Neural crest cell (in vitro differentiated cells): ENCODE measurements around the gene MYH7. TPM values are rescaled to one million over a fixed set of nuclear protein-coding genes. Genes with fewer than 3 reads are reported as not detected.
"Not testable (repeated sequence)": the region's sequence is repeated elsewhere in the genome, so short reads cannot be mapped to it uniquely, and the experiment has no call there.

ENCODE experiments used
- DNase-seq: peaks from one replicate; pipeline ENCODE4 v3.0.0; 2021; ENCODE audit warnings: low read depth, mixed read lengths, low spot score
- H3K27ac Mint-ChIP-seq: one replicate; pipeline ENCODE4 v1.8.0; 2021; ENCODE audit warnings: mild to moderate bottlenecking, mixed read lengths; ENCODE audit not compliant: unreplicated experiment
- H3K27me3 Mint-ChIP-seq: 2 replicates; pipeline ENCODE4 v1.8.0; 2021; ENCODE audit warnings: low read depth, mild to moderate bottlenecking, mixed read lengths
- H3K36me3 Mint-ChIP-seq: 2 replicates; pipeline ENCODE4 v1.8.0; 2021; ENCODE audit warnings: low read depth, mild to moderate bottlenecking, mixed read lengths
- H3K4me1 Mint-ChIP-seq: 2 replicates; pipeline ENCODE4 v1.8.0; 2021; ENCODE audit warnings: mixed read lengths
- H3K4me3 Mint-ChIP-seq: one replicate; pipeline ENCODE4 v1.8.0; 2021; ENCODE audit warnings: mild to moderate bottlenecking, mixed read lengths
- H3K9me3 Mint-ChIP-seq: 2 replicates; pipeline ENCODE4 v1.8.0; 2021; ENCODE audit warnings: mixed read lengths
- total RNA-seq: library from RNA; stranded (reverse); gene quantifications from 2 replicates; pipeline ENCODE4 v1.2.1, GENCODE V29; 2021
- TF ChIP-seq, protein P1 (sequence below): fragments of 200-600 bp; sonication (generic); conservative IDR thresholded peaks from 2 replicates; pipeline ENCODE4 v1.5.0; 2021; ENCODE audit warnings: antibody characterized with exemption, mild to moderate bottlenecking

The MYH7 gene
- total RNA-seq, 1 donor from 2014 or later = 0.05 TPM

DNA sequence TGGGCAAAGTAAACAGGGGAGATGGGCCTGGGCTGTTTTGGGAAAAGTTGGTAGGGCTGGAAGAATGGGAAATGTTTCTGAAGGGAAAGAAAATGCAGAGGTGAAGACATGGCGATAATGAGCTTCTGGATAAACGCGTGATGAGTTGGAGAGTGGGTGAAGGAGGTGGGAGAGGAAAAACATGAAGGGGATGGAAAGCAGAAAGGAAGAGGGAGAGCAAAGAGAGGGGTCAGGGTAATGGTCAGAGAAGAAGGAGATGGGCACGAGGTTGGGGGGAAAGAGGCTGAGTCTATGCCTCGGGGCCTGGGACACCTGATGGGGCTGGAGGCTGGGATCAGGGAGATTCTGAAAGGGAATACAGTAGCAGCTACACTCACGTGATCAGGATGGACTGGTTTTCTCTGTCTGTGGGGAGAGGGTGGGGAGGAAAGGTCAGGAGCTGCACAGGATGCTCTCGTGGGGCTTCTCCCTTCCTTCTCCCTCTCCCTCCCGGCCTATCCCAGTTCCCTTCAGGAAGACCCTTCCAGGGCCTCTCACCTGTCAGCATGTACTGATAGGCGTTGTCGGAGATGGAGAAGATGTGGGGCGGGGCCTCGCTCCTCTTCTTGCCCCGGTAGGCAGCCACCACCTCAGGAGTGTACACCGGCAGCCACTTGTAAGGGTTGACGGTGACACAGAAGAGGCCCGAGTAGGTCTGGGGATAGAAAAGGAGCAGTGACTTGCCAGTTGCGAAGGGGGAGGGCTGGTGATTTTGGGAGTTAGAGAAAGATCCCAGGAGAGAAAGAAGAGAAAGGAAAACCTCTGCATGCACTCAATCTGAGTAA is 3.1 kb downstream of the MYH7 start:
- Mint-ChIP-seq H3K9me3 (no peaks in the 10 kb centered on the region), H3K27me3 (peaks cover 11% of the 10 kb centered on the region), H3K4me1 (peaks cover 28% of the 10 kb centered on the region), H3K27ac (peak overlapping the region; percentile 10), H3K36me3 (no peaks in the 10 kb centered on the region), H3K4me3 (no peak overlapping the region)
- TF ChIP-seq, protein P1, sequence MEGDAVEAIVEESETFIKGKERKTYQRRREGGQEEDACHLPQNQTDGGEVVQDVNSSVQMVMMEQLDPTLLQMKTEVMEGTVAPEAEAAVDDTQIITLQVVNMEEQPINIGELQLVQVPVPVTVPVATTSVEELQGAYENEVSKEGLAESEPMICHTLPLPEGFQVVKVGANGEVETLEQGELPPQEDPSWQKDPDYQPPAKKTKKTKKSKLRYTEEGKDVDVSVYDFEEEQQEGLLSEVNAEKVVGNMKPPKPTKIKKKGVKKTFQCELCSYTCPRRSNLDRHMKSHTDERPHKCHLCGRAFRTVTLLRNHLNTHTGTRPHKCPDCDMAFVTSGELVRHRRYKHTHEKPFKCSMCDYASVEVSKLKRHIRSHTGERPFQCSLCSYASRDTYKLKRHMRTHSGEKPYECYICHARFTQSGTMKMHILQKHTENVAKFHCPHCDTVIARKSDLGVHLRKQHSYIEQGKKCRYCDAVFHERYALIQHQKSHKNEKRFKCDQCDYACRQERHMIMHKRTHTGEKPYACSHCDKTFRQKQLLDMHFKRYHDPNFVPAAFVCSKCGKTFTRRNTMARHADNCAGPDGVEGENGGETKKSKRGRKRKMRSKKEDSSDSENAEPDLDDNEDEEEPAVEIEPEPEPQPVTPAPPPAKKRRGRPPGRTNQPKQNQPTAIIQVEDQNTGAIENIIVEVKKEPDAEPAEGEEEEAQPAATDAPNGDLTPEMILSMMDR = no peak
- DNase-seq = no peak

DNA sequence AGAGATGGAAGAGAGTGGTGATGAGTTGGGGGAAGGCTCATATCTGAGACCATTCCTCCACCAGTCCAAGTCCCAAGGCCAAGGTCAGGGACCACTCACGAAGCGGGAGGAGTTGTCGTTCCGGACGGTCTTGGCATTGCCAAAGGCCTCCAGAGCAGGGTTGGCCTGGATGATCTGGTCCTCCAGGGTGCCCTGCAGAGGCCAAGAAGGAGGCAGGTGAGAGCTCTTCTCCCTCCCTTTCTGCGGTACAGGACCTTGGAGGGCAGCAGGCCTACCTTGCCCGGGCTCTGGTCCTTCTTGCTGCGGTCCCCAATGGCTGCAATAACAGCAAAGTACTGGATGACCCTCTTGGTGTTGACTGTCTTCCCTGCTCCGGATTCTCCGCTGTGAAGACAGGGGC is 4.0 kb downstream of the MYH7 start:
- peaks cover 11% of the 10 kb centered on the region for H3K27me3 Mint-ChIP-seq
- peaks cover 22% of the 10 kb centered on the region for H3K4me1 Mint-ChIP-seq
- H3K27ac Mint-ChIP-seq = peak overlapping the region; percentile 64
- H3K4me3 Mint-ChIP-seq = no peak overlapping the region
- no peaks in the 10 kb centered on the region for H3K36me3 Mint-ChIP-seq
- TF ChIP-seq, protein P1 = no peak
- H3K9me3 Mint-ChIP-seq = no peaks in the 10 kb centered on the region
- DNase-seq = no peak

GRCh38 chr14:23430723-23431085 is 4.8 kb downstream of the MYH7 start:
- no peak for DNase-seq
- Mint-ChIP-seq H3K4me1 (peaks cover 14% of the 10 kb centered on the region), H3K27ac (peak overlapping the region; percentile 64), H3K36me3 (no peaks in the 10 kb centered on the region), H3K9me3 (no peaks in the 10 kb centered on the region), H3K27me3 (peaks cover 11% of the 10 kb centered on the region), H3K4me3 (no peak overlapping the region)
- TF ChIP-seq, protein P1 = no peak

GRCh38 chr14:23430016-23430722 is 5.3 kb downstream of the MYH7 start:
- TF ChIP-seq, protein P1 = no peak
- Mint-ChIP-seq H3K36me3 (no peaks in the 10 kb centered on the region), H3K9me3 (no peaks in the 10 kb centered on the region), H3K27ac (no peak overlapping the region), H3K27me3 (peaks cover 11% of the 10 kb centered on the region), H3K4me3 (no peak overlapping the region), H3K4me1 (peaks cover 8% of the 10 kb centered on the region)
- no peak for DNase-seq

DNA sequence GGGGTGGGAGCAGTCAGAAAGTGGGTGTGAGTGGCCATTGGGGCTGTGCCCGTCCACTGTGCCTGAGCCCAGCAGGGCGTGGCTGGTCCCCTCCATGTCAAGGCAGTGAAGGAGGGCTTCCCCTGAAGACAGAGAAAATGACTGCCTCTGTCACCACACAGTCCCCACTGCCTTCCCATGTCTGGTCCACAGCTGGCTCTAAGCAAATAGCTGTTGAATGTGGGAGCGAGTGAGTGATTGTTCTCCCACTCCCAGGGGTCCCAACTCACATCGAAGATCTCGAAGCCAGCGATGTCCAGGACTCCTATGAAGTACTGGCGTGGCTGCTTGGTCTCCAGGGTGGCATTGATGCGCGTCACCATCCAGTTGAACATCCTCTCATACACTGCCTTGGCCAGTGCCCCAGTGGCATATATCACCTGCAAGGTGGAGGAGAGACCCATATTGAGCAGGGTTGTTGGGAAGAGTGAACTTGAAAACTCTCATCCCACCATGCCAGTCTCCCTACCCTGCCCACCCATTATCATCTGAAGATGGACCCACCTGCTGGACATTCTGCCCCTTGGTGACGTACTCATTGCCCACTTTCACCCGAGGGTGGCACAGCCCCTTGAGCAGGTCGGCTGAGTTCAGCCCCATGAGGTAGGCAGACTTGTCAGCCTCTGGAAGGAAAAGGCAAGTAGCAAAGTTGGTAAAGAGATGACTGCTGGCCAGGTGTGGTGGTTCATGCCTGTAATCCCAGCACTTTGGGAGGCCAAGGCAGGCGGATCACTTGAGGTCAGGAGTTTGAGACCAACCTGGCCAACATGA is 6.6 kb downstream of the MYH7 start:
- H3K27me3 Mint-ChIP-seq = peaks cover 11% of the 10 kb centered on the region
- DNase-seq = no peak
- H3K36me3 Mint-ChIP-seq = no peaks in the 10 kb centered on the region
- H3K4me1 Mint-ChIP-seq = peaks cover 5% of the 10 kb centered on the region
- no peaks in the 10 kb centered on the region for H3K9me3 Mint-ChIP-seq
- no peak overlapping the region for H3K4me3 Mint-ChIP-seq
- H3K27ac Mint-ChIP-seq = no peak overlapping the region
- TF ChIP-seq, protein P1 = no peak

DNA sequence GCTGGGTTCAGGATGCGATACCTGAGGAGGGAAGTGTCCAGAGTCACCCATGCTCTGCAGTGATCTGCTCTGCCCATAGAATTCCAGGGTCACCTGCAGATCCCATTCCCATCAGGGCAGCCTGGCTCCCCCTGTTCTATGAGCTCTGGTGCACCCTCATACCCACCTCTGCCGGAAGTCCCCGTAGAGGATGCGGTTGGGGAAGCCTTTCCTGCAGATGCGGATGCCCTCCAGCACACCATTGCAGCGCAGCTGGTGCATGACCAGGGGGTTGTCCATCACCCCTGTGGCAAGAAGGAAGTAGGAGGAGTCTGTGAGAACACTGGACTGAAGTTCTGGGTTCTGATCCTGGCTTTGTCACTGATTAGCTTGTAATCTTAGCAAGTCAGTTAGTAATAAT is 9.7 kb downstream of the MYH7 start:
- H3K4me3 Mint-ChIP-seq, H3K36me3 Mint-ChIP-seq, H3K27me3 Mint-ChIP-seq, H3K4me1 Mint-ChIP-seq, H3K9me3 Mint-ChIP-seq, DNase-seq, H3K27ac Mint-ChIP-seq: not testable (repeated sequence)
